Measurements from ENCODE around the gene FUCA2. TPM values are rescaled to one million over a fixed set of nuclear protein-coding genes. Genes with fewer than 3 reads are reported as not detected.

FUCA2 gene, protein sequence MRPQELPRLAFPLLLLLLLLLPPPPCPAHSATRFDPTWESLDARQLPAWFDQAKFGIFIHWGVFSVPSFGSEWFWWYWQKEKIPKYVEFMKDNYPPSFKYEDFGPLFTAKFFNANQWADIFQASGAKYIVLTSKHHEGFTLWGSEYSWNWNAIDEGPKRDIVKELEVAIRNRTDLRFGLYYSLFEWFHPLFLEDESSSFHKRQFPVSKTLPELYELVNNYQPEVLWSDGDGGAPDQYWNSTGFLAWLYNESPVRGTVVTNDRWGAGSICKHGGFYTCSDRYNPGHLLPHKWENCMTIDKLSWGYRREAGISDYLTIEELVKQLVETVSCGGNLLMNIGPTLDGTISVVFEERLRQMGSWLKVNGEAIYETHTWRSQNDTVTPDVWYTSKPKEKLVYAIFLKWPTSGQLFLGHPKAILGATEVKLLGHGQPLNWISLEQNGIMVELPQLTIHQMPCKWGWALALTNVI
- 51.8 to 57.1 TPM (median 52.9 TPM) in 5 replicates for total RNA-seq (2022; extraction: Qiagen RNA extraction; ENCODE audit: low read depth)

DNA sequence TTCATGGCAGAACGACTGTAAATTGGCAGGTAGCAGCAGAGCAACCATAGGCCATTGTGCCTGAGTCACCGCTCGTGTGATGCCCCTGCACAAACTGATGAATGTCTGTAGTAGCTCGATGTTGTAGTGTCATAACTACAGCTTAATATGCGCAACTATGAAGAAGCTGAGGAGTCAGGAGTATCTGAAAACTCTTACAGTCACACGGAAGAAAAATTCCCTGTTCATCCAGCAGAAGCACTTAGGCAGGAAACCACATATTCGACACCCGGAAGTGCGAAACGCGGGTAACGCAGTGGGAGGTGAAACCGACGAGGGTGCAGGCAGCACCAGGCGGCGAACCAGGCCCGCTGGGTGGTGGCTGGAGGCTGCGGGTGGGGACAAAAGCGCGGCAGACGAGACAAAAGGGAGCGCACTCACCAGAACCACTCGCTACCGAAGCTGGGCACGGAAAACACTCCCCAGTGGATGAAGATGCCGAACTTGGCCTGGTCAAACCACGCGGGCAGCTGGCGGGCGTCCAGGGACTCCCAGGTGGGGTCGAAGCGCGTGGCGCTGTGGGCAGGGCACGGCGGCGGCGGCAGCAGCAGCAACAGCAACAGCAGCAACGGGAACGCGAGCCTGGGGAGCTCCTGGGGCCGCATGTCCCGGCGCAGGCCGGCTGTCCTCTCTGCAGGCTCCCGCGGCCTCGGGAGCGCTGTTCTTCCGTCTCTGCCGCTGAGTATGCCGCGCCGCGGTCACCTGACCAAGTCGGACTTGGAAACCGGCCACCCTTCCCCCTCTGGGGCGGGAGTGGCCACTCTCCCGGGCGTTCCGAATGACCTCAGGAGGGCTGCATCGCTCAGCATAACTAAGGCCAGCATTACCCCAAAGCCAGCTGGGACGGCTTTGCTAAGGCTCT, at the start of gene FUCA2:
FUCA2 (minus strand) TSS at position 730 of the 901 bp plus-strand sequence; CDS start at position 644, 86 bp downstream.

DNA sequence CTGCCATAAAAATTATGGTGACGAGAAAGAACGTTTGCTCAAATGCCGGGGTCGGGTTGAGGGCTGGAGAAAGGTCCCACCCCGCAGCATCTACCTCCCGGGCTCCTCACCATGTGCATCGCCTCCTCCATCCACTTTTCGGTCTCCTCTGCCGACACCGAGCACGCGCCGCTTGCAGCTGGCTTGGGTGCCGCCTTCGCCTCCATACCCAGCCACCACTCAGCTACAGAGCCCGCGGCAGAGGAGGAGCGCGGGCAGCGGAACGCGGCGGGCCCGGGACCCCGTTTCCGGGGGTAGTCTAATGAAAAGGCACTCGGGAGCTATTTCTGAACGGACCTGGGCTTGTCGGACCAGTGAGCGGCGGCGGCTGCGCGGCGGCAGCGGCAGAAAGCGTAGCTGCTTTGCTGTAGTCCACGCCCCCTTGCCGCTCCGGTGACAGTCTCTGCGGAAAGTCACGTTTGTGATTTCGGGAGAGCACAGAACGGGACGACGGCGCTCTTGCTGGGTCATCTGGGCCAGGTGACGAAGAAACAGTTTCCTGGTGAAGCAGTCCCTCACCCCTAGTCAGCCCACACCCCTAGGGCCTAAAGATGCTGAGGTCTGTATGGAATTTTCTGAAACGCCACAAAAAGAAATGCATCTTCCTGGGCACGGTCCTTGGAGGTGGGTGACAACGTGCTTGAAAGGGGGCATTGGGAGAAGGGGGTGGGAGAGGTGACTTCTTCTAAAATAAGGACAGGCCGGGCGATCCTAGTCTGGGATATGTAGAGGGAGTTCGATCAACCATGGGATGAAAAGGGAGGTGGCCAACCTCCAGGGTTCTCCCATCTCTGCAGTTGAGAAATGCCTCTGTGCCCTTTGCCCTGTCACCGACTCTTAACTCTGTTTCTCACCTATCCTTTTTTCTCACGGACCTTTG, 60.8 kb downstream of the FUCA2 start, which contains the start of the genes ADAT2 and PEX3:
ADAT2 (minus strand) TSS at position 243 of the 919 bp plus-strand sequence; CDS start at position 206, 37 bp downstream.
PEX3 (plus strand) TSS at position 353 of the 919 bp plus-strand sequence; CDS start at position 591, 238 bp downstream.

Other genes with a start within 250 kb of the FUCA2 start
- 2.9 to 5.0 TPM (median 4.1 TPM) in 5 replicates for gene ADAT2, start 61.0 kb downstream of the FUCA2 start, total RNA-seq (2022; extraction: Qiagen RNA extraction; ENCODE audit: low read depth)
- gene PEX3, start 60.9 kb downstream of the FUCA2 start, total RNA-seq (2022; extraction: Qiagen RNA extraction; ENCODE audit: low read depth) = 9.6 to 13.2 TPM (median 11.4 TPM) in 5 replicates
- 2.1 to 4.8 TPM (median 4.0 TPM) in 5 replicates for gene PHACTR2, start 166.2 kb upstream of the FUCA2 start, total RNA-seq (2022; extraction: Qiagen RNA extraction; ENCODE audit: low read depth)

Measured in A549 treated with RU486 at 1 μM for 4 hours (cell line).